Activated T-cell treated with anti-CD3 and anti-CD28 coated beads, Interleukin-2, amount 50 U/mL, for 72 hours (primary cell): ENCODE results near the gene SFMBT1. TPM values are rescaled to one million over a fixed set of nuclear protein-coding genes. Genes with fewer than 3 reads are reported as not detected.

Experiments used
- ATAC-seq, 2 donors: fragments of 150-1000 bp; cut with Tn5 transposase; replicated peaks in 1 of 2; 2 replicates each; pipeline ENCODE4 v1.10.0; 2021; ENCODE audit warnings: moderate library complexity in 2 of 2, mild to moderate bottlenecking in 1 of 2
- DNase-seq, 2 donors: peaks; one replicate each; pipeline ENCODE4 v3.0.0; 2021 to 2022; ENCODE audit warnings: mixed read lengths in 1 of 2
- H3K27ac Mint-ChIP-seq: one replicate; pipeline ENCODE4 v1.8.0; 2022; ENCODE audit warnings: mild to moderate bottlenecking, moderate library complexity, mixed read lengths
- H3K27me3 Mint-ChIP-seq: one replicate; pipeline ENCODE4 v1.8.0; 2022; ENCODE audit warnings: low read depth, mixed read lengths
- H3K36me3 Mint-ChIP-seq, 2 donors: one replicate each; pipeline ENCODE4 v1.8.0; 2022; ENCODE audit warnings: mixed read lengths in 2 of 2, mild to moderate bottlenecking in 1 of 2; ENCODE audit not compliant: insufficient read depth in 2 of 2
- H3K4me1 Mint-ChIP-seq: one replicate; pipeline ENCODE4 v1.8.0; 2022; ENCODE audit warnings: low read depth, mixed read lengths
- H3K4me3 Mint-ChIP-seq, 2 donors: one replicate each; pipeline ENCODE4 v1.8.0; 2022; ENCODE audit warnings: mild to moderate bottlenecking in 2 of 2, mixed read lengths in 2 of 2, moderate library complexity in 2 of 2
- H3K9me3 Mint-ChIP-seq, 2 donors: one replicate each; pipeline ENCODE4 v1.8.0; 2022; ENCODE audit warnings: mixed read lengths in 2 of 2
- total RNA-seq, 2 donors: library from RNA; stranded (reverse); gene quantifications; one replicate each; pipeline ENCODE4 v1.2.3, GENCODE V29; 2022

Gene SFMBT1
- total RNA-seq, 2 donors from 2014 or later = 24.9 to 26.3 TPM

- H3K36me3 Mint-ChIP-seq = peaks cover 0 to 1% of the 10 kb centered on the region in 2 donors
- no peak for ATAC-seq
- no peak for DNase-seq
- H3K27ac Mint-ChIP-seq = no peak overlapping the region
- no peak overlapping the region for H3K4me3 Mint-ChIP-seq
- H3K27me3 Mint-ChIP-seq = no peaks in the 10 kb centered on the region
- no peaks in the 10 kb centered on the region for H3K9me3 Mint-ChIP-seq
- H3K4me1 Mint-ChIP-seq = peaks cover 38% of the 10 kb centered on the region
These were observed 59.8 kb downstream of the SFMBT1 start for GRCh38 chr3:52986049-52986448.

DNA sequence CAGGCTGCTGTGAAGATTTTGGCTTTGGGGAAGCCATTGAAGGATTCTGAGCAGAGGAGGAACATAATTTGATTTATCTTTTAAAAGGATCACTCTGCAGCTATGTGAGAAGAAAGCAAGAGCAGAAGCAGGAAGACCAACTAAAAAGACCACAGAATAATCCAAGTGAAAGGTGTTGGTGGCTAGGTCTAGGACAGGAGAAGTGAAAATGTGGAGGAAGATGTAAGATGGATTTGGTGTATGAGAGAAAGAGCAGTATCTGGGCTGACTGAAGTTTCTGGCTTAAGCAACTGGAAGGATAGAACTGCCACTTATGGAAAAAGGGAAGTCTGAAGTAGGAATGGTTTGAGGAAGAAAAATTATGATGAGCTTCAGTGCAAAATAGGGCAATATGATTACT lies 62.0 kb downstream of the SFMBT1 start:
- peak; percentile 27 to 39 for ATAC-seq
- no peaks in the 10 kb centered on the region for H3K9me3 Mint-ChIP-seq
- peaks cover 0 to 4% of the 10 kb centered on the region in 2 donors for H3K36me3 Mint-ChIP-seq
- DNase-seq = no peak
- no peaks in the 10 kb centered on the region for H3K27me3 Mint-ChIP-seq
- peak overlapping the region; percentile 59 to 86 for H3K4me3 Mint-ChIP-seq
- H3K4me1 Mint-ChIP-seq = peaks cover 32% of the 10 kb centered on the region
- H3K27ac Mint-ChIP-seq = peak overlapping the region; percentile 93

DNA sequence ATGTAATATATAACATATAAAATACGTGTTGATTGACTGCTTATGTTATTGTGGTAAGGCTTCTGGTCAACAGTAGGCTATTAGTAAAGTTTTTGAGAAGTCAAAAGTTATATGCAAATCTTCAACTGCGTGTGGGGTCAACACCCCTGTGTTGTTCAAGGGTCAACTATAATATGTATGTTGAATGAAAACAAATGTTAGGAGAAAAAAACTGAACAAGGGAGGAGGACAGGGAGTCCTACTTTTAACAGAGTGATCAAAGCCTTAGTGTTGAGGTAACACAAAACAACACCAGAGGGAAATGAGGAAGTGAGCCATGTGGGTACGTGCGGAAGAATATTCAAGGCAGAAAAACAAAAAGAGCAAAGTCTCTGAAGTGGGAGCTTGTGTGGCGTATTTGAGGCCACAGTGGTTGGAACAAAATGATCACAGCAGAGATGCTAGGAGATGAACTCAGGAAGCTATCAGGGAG lies 62.5 kb downstream of the SFMBT1 start:
- H3K27me3 Mint-ChIP-seq = no peaks in the 10 kb centered on the region
- no peaks in the 10 kb centered on the region for H3K9me3 Mint-ChIP-seq
- peak overlapping the region; percentile 59 to 86 for H3K4me3 Mint-ChIP-seq

DNA sequence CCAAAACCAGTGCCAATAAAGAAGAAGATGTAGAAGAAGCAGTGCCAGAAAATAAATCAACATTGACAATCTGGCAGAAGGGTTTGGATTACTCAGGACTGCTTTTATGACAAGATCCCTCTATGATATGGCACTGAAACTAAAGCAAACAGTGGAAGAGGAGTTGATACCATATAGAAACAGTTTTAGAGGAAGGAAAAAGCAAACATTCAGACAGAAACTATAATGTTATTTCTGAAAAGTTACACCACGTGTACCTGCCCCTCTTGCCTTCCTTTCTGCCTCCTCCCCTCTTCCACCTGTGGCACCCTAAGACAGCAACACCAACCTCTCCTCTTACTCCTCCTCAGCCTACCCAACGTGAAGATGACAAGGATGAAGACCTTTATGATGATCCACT lies 63.0 kb downstream of the SFMBT1 start:
- Mint-ChIP-seq H3K4me3 (peak overlapping the region; percentile 59 to 71), H3K27me3 (no peaks in the 10 kb centered on the region), H3K4me1 (peaks cover 36% of the 10 kb centered on the region), H3K9me3 (no peaks in the 10 kb centered on the region), H3K36me3 (peaks cover 0 to 4% of the 10 kb centered on the region in 2 donors), H3K27ac (peak overlapping the region; percentile 93)
- peak; percentile 5 to 30 for DNase-seq
- peak; percentile 66 to 70 for ATAC-seq

More for the DNA sequence above, 62.5 kb downstream of the SFMBT1 start:
- Mint-ChIP-seq H3K27ac (peak overlapping the region; percentile 93), H3K36me3 (peaks cover 0 to 4% of the 10 kb centered on the region in 2 donors), H3K4me1 (peaks cover 32% of the 10 kb centered on the region)
- ATAC-seq (peak; percentile 89 to 93), DNase-seq (peak; percentile 65 to 73)

- no peaks in the 10 kb centered on the region for H3K9me3 Mint-ChIP-seq
- H3K36me3 Mint-ChIP-seq = peaks cover 0 to 4% of the 10 kb centered on the region in 2 donors
- H3K4me1 Mint-ChIP-seq = peaks cover 38% of the 10 kb centered on the region
- no peak overlapping the region for H3K27ac Mint-ChIP-seq
- DNase-seq (no peak), ATAC-seq (no peak)
- H3K4me3 Mint-ChIP-seq = no peak overlapping the region
- no peaks in the 10 kb centered on the region for H3K27me3 Mint-ChIP-seq
These were observed 66.5 kb downstream of the SFMBT1 start for GRCh38 chr3:52979190-52979983.

DNA sequence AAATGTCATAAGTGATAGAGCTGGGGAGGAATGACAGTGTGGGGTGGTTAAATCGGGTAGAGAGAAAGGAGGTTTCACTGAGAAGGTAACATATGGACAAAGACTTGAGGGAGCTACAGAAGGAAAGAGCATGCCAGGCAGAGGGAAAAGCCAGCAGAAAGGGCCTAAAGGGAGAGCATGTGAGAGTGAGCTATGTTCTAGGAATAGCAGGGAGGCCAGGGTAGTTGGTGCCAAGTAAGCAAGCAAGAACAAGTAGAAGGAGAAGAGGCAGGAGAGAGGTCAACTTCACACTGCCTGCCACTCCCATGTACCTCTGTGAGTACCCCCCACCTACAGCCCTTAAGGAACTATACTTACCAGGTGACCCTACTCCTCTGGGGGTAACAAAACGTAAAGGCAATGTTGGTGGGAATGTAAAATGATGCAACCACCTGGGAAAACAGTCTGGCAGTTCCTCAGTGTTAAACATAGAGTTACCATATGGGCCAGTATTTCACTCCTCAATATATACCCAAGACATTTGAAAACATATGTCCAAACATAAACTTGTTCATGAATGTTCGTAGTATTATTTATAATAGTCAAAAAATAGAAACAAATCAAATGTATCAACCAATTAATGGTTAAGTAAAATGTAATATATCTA lies 67.6 kb downstream of the SFMBT1 start:
- no peak for ATAC-seq
- Mint-ChIP-seq H3K9me3 (no peaks in the 10 kb centered on the region), H3K27me3 (no peaks in the 10 kb centered on the region), H3K4me1 (peaks cover 35% of the 10 kb centered on the region), H3K36me3 (peaks cover 0 to 4% of the 10 kb centered on the region in 2 donors), H3K27ac (no peak overlapping the region), H3K4me3 (no peak overlapping the region)
- no peak for DNase-seq

DNA sequence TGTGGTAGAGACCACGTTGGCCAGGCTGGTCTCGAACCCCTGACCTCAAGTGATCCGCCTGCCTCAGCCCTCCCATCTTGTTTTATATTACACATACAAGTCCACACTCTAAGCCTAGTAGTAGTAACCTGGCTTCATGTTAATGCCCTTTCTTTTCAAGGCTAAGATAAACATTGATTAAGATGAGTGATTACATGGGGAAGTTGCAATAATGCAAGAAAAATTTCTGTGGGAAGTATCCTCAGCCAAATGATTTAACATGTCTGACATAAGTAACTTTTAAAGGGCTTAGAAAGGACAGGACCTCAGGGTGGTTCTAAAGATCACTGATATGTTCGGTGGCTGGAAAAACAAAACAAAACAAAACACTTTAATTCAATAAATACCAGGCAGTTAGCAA lies 72.1 kb downstream of the SFMBT1 start:
- no peak overlapping the region for H3K27ac Mint-ChIP-seq
- DNase-seq (no peak), ATAC-seq (no peak)
- H3K4me1 Mint-ChIP-seq = peaks cover 21% of the 10 kb centered on the region
- no peaks in the 10 kb centered on the region for H3K9me3 Mint-ChIP-seq
- no peaks in the 10 kb centered on the region for H3K27me3 Mint-ChIP-seq
- no peak overlapping the region for H3K4me3 Mint-ChIP-seq
- peaks cover 0 to 2% of the 10 kb centered on the region in 2 donors for H3K36me3 Mint-ChIP-seq

DNA sequence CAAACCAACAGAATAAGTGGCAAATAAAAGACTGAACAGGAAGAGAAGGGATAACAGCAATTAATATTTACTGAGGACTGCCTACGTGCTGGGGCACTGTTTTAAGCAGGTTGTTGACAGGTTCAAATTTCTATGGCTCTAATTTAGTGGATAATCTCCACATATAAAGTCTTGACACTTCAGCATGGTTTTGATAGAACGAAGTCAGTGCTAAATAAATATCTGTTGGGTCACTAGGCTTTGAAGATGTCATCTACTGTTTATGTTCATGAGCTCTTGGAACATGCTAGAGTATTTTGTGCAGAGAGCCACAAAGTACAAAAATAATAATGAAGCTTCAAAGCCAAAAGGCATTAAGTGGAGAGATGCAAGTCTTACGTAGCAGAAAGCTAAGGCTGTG lies 74.0 kb downstream of the SFMBT1 start:
- H3K27ac Mint-ChIP-seq = no peak overlapping the region
- H3K4me3 Mint-ChIP-seq = no peak overlapping the region
- DNase-seq = no peak
- no peak for ATAC-seq
- H3K36me3 Mint-ChIP-seq = peaks cover 0 to 5% of the 10 kb centered on the region in 2 donors
- H3K4me1 Mint-ChIP-seq = peaks cover 15% of the 10 kb centered on the region
- H3K9me3 Mint-ChIP-seq = no peaks in the 10 kb centered on the region
- no peaks in the 10 kb centered on the region for H3K27me3 Mint-ChIP-seq

- Mint-ChIP-seq H3K27ac (no peak overlapping the region), H3K9me3 (no peaks in the 10 kb centered on the region), H3K36me3 (peaks cover 0 to 5% of the 10 kb centered on the region in 2 donors), H3K4me1 (no peaks in the 10 kb centered on the region), H3K4me3 (no peak overlapping the region), H3K27me3 (no peaks in the 10 kb centered on the region)
- DNase-seq = no peak
- no peak for ATAC-seq
These were observed 78.5 kb downstream of the SFMBT1 start for GRCh38 chr3:52967398-52967797.

DNA sequence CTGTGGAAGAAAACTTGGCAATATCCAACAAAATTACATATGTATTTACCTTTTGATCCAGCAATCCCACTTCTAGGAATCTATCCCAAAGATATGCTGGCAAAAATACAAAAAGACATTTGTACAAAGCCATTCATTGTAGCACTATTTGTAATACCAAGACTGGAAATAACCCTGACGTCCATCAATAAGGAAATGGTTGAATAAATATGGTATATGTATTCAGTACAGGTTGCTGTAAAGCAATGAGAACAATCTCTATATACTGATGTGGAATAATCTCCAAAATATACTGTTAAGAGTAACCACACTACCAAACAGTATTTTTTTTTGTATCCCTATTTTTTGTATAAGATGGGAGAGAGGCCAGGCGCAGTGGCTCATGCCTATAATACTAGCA lies 83.7 kb downstream of the SFMBT1 start:
- DNase-seq (no peak), ATAC-seq (no peak)
- Mint-ChIP-seq H3K4me3 (no peak overlapping the region), H3K4me1 (no peaks in the 10 kb centered on the region), H3K9me3 (peaks cover 2% of the 10 kb centered on the region in 2 donors), H3K27ac (no peak overlapping the region), H3K36me3 (peaks cover 2 to 3% of the 10 kb centered on the region in 2 donors), H3K27me3 (no peaks in the 10 kb centered on the region)

DNA sequence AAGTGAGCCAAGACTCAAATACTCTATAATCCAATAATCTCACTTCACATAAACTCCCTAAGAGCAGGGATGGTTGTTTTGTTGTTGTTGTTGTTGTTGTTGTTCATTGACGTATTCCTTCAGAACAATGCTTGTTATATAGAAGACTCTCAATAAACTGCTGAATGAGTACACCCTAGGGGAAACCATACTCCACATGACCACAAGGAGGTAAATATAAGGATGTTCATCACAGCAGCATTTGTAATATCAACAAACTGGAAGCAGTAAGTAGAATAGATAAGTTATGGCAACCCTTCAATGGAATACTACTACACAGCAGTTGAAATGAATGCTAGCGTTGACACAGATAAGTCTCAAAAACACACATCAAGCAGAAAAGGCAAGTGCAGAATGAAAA lies 86.1 kb downstream of the SFMBT1 start:
- Mint-ChIP-seq H3K27me3 (no peaks in the 10 kb centered on the region), H3K36me3 (peaks cover 2 to 3% of the 10 kb centered on the region in 2 donors), H3K9me3 (peaks cover 2% of the 10 kb centered on the region in 2 donors)

DNA sequence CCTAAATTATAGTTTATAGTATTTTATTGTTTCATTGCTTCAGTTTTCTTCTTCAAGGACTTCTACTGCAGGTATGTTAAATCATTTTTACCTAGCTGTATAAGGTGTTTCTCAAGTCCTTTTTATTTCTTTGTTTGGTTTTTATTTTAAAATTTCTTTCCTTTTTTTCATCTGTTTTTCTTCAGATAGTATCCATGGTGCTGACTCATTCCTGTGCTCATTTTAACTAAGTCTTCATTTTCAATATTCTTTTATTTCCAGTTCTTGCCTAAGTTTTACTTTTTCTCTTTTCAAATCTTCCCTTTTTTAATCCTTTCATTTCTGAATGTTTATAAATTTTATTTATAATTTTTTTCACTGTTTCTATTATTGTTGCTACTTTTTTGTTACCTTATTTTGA lies 106.3 kb downstream of the SFMBT1 start:
- no peak for DNase-seq
- Mint-ChIP-seq H3K9me3 (no peaks in the 10 kb centered on the region), H3K27me3 (no peaks in the 10 kb centered on the region), H3K27ac (peak overlapping the region; percentile 76), H3K4me1 (peaks cover 6% of the 10 kb centered on the region), H3K36me3 (peaks cover 0 to 2% of the 10 kb centered on the region in 2 donors), H3K4me3 (no peak overlapping the region)
- ATAC-seq = no peak

More for the DNA sequence above, 86.1 kb downstream of the SFMBT1 start:
- no peak overlapping the region for H3K4me3 Mint-ChIP-seq
- ATAC-seq (no peak), DNase-seq (no peak)
- no peaks in the 10 kb centered on the region for H3K4me1 Mint-ChIP-seq
- no peak overlapping the region for H3K27ac Mint-ChIP-seq
